WTC11 (cell line): Measurements from ENCODE around the gene LRRC1. TPM values are rescaled to one million over a fixed set of nuclear protein-coding genes. Genes with fewer than 3 reads are reported as not detected.

Experiments
- ATAC-seq: fragments of 200-7000 bp; cut with Tn5 transposase; 2 replicates; pipeline ENCODE4 v1.10.0; 2021; ENCODE audit warnings: mild to moderate bottlenecking, moderate library complexity
- CTCF ChIA-PET: fragments of 300-600 bp; sonication (Branson Sonifier 250); formaldehyde crosslinking; loops from one replicate; lab custom pipeline; 2021; ENCODE audit warnings: antibody characterized with exemption; lab: Charles Lee
- POLR2A ChIA-PET: fragments of 350-600 bp; sonication (Branson Sonifier 250); formaldehyde crosslinking; loops from one replicate; lab custom pipeline; 2021; ENCODE audit warnings: antibody characterized with exemption; lab: Charles Lee
- DNase-seq: peaks from one replicate; pipeline ENCODE4 v3.0.0; 2021; ENCODE audit warnings: low spot score
- H3K27ac Mint-ChIP-seq: 2 replicates; pipeline ENCODE4 v1.8.0; 2021; ENCODE audit warnings: mixed read lengths
- H3K27me3 Mint-ChIP-seq: 2 replicates; pipeline ENCODE4 v1.8.0; 2021; ENCODE audit warnings: low read depth, mild to moderate bottlenecking, moderate library complexity, mixed read lengths
- H3K36me3 Mint-ChIP-seq: 2 replicates; pipeline ENCODE4 v1.8.0; 2021; ENCODE audit warnings: mixed read lengths
- H3K4me1 Mint-ChIP-seq: 2 replicates; pipeline ENCODE4 v1.8.0; 2022; ENCODE audit warnings: mixed read lengths
- H3K4me3 Mint-ChIP-seq: 2 replicates; pipeline ENCODE4 v1.8.0; 2021; ENCODE audit warnings: mild to moderate bottlenecking, moderate library complexity, mixed read lengths
- H3K9me3 Mint-ChIP-seq: 2 replicates; pipeline ENCODE4 v1.8.0; 2021; ENCODE audit warnings: mixed read lengths
- E2F5 ChIP-seq: sonication (generic); formaldehyde crosslinking; IDR thresholded peaks from 2 replicates; pipeline ENCODE4 v1.8.1; 2022; ENCODE audit warnings: mild to moderate bottlenecking, moderate library complexity, missing genetic modification reagents
- ERG ChIP-seq: fragments of 250-450 bp; sonication (Bioruptor Pico); IDR thresholded peaks from 2 replicates; pipeline ENCODE4 v1.8.0; 2021; ENCODE audit warnings: mild to moderate bottlenecking
- ETV6 ChIP-seq: sonication (generic); formaldehyde crosslinking; IDR thresholded peaks from 2 replicates; pipeline ENCODE4 v1.8.1; 2022; ENCODE audit warnings: mild to moderate bottlenecking, missing genetic modification reagents
- GTF2I ChIP-seq: fragments of 250-450 bp; sonication (Bioruptor Pico); conservative IDR thresholded peaks from 2 replicates; pipeline ENCODE4 v1.4.0; 2021; ENCODE audit warnings: mild to moderate bottlenecking
- JUN ChIP-seq: sonication (generic); formaldehyde crosslinking; IDR thresholded peaks from 2 replicates; pipeline ENCODE4 v1.8.0; 2023; ENCODE audit warnings: mild to moderate bottlenecking, missing genetic modification reagents
- KAT7 ChIP-seq: sonication (generic); formaldehyde crosslinking; IDR thresholded peaks from 2 replicates; pipeline ENCODE4 v1.8.1; 2023; ENCODE audit warnings: missing genetic modification reagents, mild to moderate bottlenecking, borderline replicate concordance
- MXD4 ChIP-seq: fragments of 250-450 bp; sonication (Bioruptor Pico); IDR thresholded peaks from 2 replicates; pipeline ENCODE4 v1.8.0; 2021; ENCODE audit warnings: mild to moderate bottlenecking, moderate library complexity, borderline replicate concordance
- NFE2L1 ChIP-seq: sonication (generic); formaldehyde crosslinking; IDR thresholded peaks from 2 replicates; pipeline ENCODE4 v1.8.1; 2023; ENCODE audit warnings: missing genetic modification reagents
- RORB ChIP-seq: fragments of 250-450 bp; sonication (Bioruptor Pico); IDR thresholded peaks from 2 replicates; pipeline ENCODE4 v1.9.0; 2021; ENCODE audit warnings: mild to moderate bottlenecking
- SP1 ChIP-seq: sonication (generic); formaldehyde crosslinking; conservative IDR thresholded peaks from 2 replicates; pipeline ENCODE4 v1.8.1; 2022; ENCODE audit warnings: missing genetic modification reagents
- USF2 ChIP-seq: sonication (generic); formaldehyde crosslinking; IDR thresholded peaks from 2 replicates; pipeline ENCODE4 v1.8.1; 2023; ENCODE audit warnings: mild to moderate bottlenecking, missing genetic modification reagents, moderate library complexity
- ZBTB21 ChIP-seq: sonication (generic); formaldehyde crosslinking; IDR thresholded peaks from 2 replicates; pipeline ENCODE4 v1.8.1; 2023; ENCODE audit warnings: mild to moderate bottlenecking, missing genetic modification reagents, borderline replicate concordance
- ZNF121 ChIP-seq: sonication (generic); formaldehyde crosslinking; IDR thresholded peaks from 2 replicates; pipeline ENCODE4 v1.8.0; 2023; ENCODE audit warnings: missing genetic modification reagents
- ZNF317 ChIP-seq: sonication (generic); formaldehyde crosslinking; IDR thresholded peaks from 2 replicates; pipeline ENCODE4 v1.8.1; 2023; ENCODE audit warnings: low read depth, mild to moderate bottlenecking, moderate library complexity, missing genetic modification reagents, borderline replicate concordance
- total RNA-seq: library from RNA; stranded (reverse); gene quantifications from 3 replicates; pipeline ENCODE4 v1.2.3, GENCODE V29; 2021
- TF ChIP-seq, protein P1 (sequence below): fragments of 200-600 bp; IDR thresholded peaks from 2 replicates; pipeline ENCODE4 v1.8.0; 2022; ENCODE audit warnings: antibody characterized with exemption
- TF ChIP-seq, protein P2 (sequence below): sonication (generic); formaldehyde crosslinking; IDR thresholded peaks from 2 replicates; pipeline ENCODE4 v1.8.1; 2023; ENCODE audit warnings: mild to moderate bottlenecking, missing genetic modification reagents, borderline replicate concordance
- TF ChIP-seq, protein P3 (sequence below): sonication (generic); formaldehyde crosslinking; IDR thresholded peaks from 2 replicates; pipeline ENCODE4 v1.8.1; 2022; ENCODE audit warnings: missing genetic modification reagents, borderline replicate concordance

The LRRC1 gene
- total RNA-seq, 1 experiment from 2014 or later = 12.7 TPM

- ChIA-PET POLR2A (no interaction called here), CTCF (no interaction called here)
- no peak for DNase-seq
- peaks cover 40% of the 10 kb centered on the region for H3K4me1 Mint-ChIP-seq
- TF ChIP-seq, protein P1, sequence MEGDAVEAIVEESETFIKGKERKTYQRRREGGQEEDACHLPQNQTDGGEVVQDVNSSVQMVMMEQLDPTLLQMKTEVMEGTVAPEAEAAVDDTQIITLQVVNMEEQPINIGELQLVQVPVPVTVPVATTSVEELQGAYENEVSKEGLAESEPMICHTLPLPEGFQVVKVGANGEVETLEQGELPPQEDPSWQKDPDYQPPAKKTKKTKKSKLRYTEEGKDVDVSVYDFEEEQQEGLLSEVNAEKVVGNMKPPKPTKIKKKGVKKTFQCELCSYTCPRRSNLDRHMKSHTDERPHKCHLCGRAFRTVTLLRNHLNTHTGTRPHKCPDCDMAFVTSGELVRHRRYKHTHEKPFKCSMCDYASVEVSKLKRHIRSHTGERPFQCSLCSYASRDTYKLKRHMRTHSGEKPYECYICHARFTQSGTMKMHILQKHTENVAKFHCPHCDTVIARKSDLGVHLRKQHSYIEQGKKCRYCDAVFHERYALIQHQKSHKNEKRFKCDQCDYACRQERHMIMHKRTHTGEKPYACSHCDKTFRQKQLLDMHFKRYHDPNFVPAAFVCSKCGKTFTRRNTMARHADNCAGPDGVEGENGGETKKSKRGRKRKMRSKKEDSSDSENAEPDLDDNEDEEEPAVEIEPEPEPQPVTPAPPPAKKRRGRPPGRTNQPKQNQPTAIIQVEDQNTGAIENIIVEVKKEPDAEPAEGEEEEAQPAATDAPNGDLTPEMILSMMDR = no peak
- TF ChIP-seq ETV6 (CRISPR knock-in tag) = no peak
- TF ChIP-seq, protein P2, sequence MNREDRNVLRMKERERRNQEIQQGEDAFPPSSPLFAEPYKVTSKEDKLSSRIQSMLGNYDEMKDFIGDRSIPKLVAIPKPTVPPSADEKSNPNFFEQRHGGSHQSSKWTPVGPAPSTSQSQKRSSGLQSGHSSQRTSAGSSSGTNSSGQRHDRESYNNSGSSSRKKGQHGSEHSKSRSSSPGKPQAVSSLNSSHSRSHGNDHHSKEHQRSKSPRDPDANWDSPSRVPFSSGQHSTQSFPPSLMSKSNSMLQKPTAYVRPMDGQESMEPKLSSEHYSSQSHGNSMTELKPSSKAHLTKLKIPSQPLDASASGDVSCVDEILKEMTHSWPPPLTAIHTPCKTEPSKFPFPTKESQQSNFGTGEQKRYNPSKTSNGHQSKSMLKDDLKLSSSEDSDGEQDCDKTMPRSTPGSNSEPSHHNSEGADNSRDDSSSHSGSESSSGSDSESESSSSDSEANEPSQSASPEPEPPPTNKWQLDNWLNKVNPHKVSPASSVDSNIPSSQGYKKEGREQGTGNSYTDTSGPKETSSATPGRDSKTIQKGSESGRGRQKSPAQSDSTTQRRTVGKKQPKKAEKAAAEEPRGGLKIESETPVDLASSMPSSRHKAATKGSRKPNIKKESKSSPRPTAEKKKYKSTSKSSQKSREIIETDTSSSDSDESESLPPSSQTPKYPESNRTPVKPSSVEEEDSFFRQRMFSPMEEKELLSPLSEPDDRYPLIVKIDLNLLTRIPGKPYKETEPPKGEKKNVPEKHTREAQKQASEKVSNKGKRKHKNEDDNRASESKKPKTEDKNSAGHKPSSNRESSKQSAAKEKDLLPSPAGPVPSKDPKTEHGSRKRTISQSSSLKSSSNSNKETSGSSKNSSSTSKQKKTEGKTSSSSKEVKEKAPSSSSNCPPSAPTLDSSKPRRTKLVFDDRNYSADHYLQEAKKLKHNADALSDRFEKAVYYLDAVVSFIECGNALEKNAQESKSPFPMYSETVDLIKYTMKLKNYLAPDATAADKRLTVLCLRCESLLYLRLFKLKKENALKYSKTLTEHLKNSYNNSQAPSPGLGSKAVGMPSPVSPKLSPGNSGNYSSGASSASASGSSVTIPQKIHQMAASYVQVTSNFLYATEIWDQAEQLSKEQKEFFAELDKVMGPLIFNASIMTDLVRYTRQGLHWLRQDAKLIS = no peak
- TF ChIP-seq MXD4 (CRISPR knock-in tag) = no peak
- no peak for TF ChIP-seq KAT7 (CRISPR knock-in tag)
- no peak for TF ChIP-seq E2F5 (CRISPR knock-in tag)
- TF ChIP-seq, all 79 proteins: peak for 0
- H3K4me3 Mint-ChIP-seq = no peak overlapping the region
- ATAC-seq = no peak
- no peaks in the 10 kb centered on the region for H3K36me3 Mint-ChIP-seq
- no peak overlapping the region for H3K27ac Mint-ChIP-seq
- no peaks in the 10 kb centered on the region for H3K9me3 Mint-ChIP-seq
- no peaks in the 10 kb centered on the region for H3K27me3 Mint-ChIP-seq
Observed at GRCh38 chr6:53831936-53832660, 37.3 kb downstream of the LRRC1 start.

- ChIA-PET CTCF (no interaction called here), POLR2A (no interaction called here)
- DNase-seq = no peak
- Mint-ChIP-seq H3K4me1 (peaks cover 38% of the 10 kb centered on the region), H3K27ac (no peak overlapping the region), H3K9me3 (no peaks in the 10 kb centered on the region), H3K36me3 (no peaks in the 10 kb centered on the region), H3K4me3 (no peak overlapping the region), H3K27me3 (no peaks in the 10 kb centered on the region)
- no peak for ATAC-seq
- TF ChIP-seq ZNF317 (CRISPR knock-in tag) (no peak), NFE2L1 (CRISPR knock-in tag) (no peak), USF2 (CRISPR knock-in tag) (no peak), JUN (CRISPR knock-in tag) (no peak), ZBTB21 (CRISPR knock-in tag) (no peak), RORB (CRISPR knock-in tag) (no peak), GTF2I (CRISPR knock-in tag) (no peak), SP1 (CRISPR knock-in tag) (no peak), ERG (no peak), ZNF121 (CRISPR knock-in tag) (no peak)
- TF ChIP-seq, protein P2 = no peak
- TF ChIP-seq, protein P3, sequence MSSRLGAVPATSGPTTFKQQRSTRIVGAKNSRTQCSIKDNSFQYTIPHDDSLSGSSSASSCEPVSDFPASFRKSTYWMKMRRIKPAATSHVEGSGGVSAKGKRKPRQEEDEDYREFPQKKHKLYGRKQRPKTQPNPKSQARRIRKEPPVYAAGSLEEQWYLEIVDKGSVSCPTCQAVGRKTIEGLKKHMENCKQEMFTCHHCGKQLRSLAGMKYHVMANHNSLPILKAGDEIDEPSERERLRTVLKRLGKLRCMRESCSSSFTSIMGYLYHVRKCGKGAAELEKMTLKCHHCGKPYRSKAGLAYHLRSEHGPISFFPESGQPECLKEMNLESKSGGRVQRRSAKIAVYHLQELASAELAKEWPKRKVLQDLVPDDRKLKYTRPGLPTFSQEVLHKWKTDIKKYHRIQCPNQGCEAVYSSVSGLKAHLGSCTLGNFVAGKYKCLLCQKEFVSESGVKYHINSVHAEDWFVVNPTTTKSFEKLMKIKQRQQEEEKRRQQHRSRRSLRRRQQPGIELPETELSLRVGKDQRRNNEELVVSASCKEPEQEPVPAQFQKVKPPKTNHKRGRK (CRISPR knock-in tag) = no peak
Observed at GRCh38 chr6:53833155-53833554, 38.4 kb downstream of the LRRC1 start.
